Measurements from ENCODE around the gene RAP1GDS1.
A peak's percentile ranks its signal among the peaks of the same experiment; 100 is the strongest.

Gene RAP1GDS1

DNA sequence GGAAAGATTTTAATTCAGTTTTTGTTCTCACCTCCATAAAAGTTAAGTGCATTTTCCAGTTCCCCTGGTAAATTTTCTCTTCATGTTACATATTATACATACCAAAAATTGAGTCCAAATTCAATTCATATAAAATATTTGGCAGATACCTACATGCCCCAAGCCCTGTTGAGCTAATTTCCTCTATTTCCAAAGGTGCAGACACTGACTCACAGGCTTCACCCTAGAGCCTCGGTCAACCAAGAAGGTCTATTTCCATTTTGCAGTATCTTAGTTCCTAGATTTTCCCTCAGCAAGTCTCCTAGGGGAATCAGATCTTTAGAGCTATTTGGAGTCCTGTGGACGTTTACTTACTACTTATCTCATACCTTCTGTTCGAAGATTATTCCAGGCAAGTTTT is 222.8 kb downstream of the RAP1GDS1 start:
- TF ChIP-seq, protein P1, sequence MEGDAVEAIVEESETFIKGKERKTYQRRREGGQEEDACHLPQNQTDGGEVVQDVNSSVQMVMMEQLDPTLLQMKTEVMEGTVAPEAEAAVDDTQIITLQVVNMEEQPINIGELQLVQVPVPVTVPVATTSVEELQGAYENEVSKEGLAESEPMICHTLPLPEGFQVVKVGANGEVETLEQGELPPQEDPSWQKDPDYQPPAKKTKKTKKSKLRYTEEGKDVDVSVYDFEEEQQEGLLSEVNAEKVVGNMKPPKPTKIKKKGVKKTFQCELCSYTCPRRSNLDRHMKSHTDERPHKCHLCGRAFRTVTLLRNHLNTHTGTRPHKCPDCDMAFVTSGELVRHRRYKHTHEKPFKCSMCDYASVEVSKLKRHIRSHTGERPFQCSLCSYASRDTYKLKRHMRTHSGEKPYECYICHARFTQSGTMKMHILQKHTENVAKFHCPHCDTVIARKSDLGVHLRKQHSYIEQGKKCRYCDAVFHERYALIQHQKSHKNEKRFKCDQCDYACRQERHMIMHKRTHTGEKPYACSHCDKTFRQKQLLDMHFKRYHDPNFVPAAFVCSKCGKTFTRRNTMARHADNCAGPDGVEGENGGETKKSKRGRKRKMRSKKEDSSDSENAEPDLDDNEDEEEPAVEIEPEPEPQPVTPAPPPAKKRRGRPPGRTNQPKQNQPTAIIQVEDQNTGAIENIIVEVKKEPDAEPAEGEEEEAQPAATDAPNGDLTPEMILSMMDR (IDR thresholded peaks at IDR 0.05; ENCODE audit: unreplicated experiment in 3 of 3) = no peak
- H3K4me1 Mint-ChIP-seq = peaks cover 30% of the 10 kb centered on the region
- no peak overlapping the region for H3K27ac Mint-ChIP-seq
- peaks cover 2% of the 10 kb centered on the region for H3K36me3 Mint-ChIP-seq (ENCODE audit: low read depth)
- no peak overlapping the region for H3K4me3 Mint-ChIP-seq
- no peaks in the 10 kb centered on the region for H3K9me3 Mint-ChIP-seq
- H3K27me3 Mint-ChIP-seq (ENCODE audit: low read depth) = no peaks in the 10 kb centered on the region

DNA sequence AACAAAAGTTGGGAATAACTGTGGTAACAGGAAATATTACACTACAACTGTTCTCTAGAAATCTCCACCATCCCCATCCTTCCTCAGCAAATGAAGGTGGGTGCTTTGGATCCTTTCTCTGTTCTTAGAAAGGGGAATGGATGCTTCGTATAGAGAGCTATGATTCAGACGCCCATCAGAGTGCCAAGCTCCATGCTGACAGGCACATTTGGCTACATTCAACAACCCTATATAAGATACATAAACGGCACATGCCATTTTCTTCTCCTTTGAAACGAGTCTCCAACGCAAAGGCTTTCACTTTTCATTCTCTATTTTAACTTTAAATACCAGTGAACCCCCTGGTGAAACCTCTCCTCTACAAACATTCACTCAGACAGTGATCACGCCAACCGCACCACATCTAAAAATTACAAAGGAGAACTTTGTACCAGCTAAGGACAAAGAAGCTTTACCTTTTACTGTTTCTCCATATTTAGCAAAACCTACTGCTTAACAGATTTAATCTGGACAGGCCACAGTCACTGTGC is 224.7 kb downstream of the RAP1GDS1 start:
- Mint-ChIP-seq H3K27ac (no peak overlapping the region), H3K9me3 (no peaks in the 10 kb centered on the region), H3K4me3 (no peak overlapping the region), H3K36me3 (ENCODE audit: low read depth) (no peaks in the 10 kb centered on the region), H3K27me3 (ENCODE audit: low read depth) (no peaks in the 10 kb centered on the region), H3K4me1 (peaks cover 29% of the 10 kb centered on the region)
- TF ChIP-seq, protein P1 (IDR thresholded peaks at IDR 0.05; ENCODE audit: unreplicated experiment in 3 of 3) = no peak

DNA sequence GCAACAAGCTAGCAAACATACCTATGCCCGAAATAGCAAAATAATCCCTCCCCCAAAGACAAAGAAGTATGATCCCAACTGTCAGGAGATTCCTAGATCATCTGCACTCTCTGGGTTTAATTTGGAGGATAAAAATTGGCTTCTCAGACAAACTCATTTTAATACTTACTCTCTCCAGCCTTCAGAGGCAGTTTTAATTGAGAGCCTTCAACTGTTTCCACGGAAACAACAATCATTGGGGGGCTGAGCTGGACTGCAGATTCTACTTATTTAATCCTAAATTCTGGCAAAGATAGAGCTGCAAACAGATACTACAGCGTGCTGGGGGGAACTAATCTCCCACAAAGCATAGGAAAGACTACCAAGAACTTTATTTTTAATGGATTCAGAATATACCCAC is 229.1 kb downstream of the RAP1GDS1 start:
- Mint-ChIP-seq H3K36me3 (ENCODE audit: low read depth) (no peaks in the 10 kb centered on the region), H3K27me3 (ENCODE audit: low read depth) (no peaks in the 10 kb centered on the region), H3K4me1 (peaks cover 35% of the 10 kb centered on the region), H3K27ac (peak overlapping the region; percentile 54 to 65 (median 65)), H3K9me3 (no peaks in the 10 kb centered on the region), H3K4me3 (no peak overlapping the region)
- TF ChIP-seq, protein P1 (IDR thresholded peaks at IDR 0.05; ENCODE audit: unreplicated experiment in 3 of 3) = no peak

DNA sequence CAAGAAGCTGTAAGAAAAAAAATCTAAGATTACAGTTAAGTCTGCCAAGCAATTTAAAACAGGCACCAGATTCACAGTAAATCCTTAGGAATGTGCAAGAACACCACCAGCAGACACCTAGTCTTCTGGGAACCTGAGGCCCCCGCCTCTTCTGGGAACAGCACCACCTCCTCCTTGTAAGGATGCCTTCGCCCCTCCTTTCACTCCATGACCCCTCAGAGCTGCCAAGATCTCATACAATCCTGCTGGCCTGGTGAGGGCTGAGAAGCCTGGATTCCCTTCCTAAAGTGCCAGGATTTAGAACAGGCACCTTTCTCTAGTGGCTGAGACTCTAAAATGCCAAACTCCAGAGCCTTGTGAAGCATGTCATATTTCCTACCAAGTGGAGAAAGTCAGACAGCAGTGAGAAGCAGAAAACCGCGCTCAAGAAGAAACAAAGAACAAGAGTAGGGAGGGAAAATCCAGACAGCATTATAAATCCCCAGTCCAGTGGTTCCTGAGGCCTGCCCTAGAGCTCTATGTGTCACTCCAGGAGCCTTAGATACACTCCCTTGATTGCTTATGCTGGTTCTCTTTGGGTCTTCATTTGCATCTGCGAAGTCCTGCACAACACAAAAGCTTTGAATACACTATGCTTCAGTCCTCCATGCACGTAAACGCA is 230.8 kb downstream of the RAP1GDS1 start:
- H3K36me3 Mint-ChIP-seq (ENCODE audit: low read depth) = no peaks in the 10 kb centered on the region
- TF ChIP-seq, protein P1 (IDR thresholded peaks at IDR 0.05; ENCODE audit: unreplicated experiment in 3 of 3) = no peak
- peaks cover 52% of the 10 kb centered on the region for H3K4me1 Mint-ChIP-seq
- no peaks in the 10 kb centered on the region for H3K27me3 Mint-ChIP-seq (ENCODE audit: low read depth)
- H3K27ac Mint-ChIP-seq = peak overlapping the region; percentile 86 to 88 (median 87)
- H3K9me3 Mint-ChIP-seq = no peaks in the 10 kb centered on the region
- no peak overlapping the region for H3K4me3 Mint-ChIP-seq

DNA sequence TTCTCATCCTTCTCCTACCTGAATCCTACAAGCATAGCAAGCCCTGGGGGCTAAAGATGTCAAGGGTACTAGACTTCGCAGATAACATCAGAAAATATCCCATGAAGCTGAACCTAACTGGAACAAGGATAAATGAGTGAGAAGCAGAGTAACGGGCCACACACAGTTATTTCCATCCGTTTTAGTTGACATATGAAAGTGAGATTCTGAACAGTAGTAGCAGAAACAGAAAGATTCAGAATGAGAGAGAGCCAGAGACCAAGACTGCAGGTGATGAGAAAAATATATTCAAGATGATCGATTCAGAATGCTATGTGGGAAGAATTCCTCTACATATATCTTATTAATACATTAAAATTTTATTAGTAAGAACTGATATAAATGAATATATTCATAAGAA is 232.1 kb downstream of the RAP1GDS1 start:
- TF ChIP-seq, protein P1 (IDR thresholded peaks at IDR 0.05; ENCODE audit: unreplicated experiment in 3 of 3) = no peak
- no peak overlapping the region for H3K4me3 Mint-ChIP-seq
- H3K36me3 Mint-ChIP-seq (ENCODE audit: low read depth) = no peaks in the 10 kb centered on the region
- H3K27me3 Mint-ChIP-seq (ENCODE audit: low read depth) = no peaks in the 10 kb centered on the region
- peaks cover 52% of the 10 kb centered on the region for H3K4me1 Mint-ChIP-seq
- no peaks in the 10 kb centered on the region for H3K9me3 Mint-ChIP-seq
- peak overlapping the region; percentile 29 to 82 (median 34) for H3K27ac Mint-ChIP-seq
